Stimulated activated CD8-positive, alpha-beta memory T cell treated with anti-CD3 and anti-CD28 coated beads, Interleukin-7, amount 100 ng/mL, for 4 hours (primary cell): ENCODE measurements around the gene OR51B4.
"Not testable (repeated sequence)": the region's sequence is repeated elsewhere in the genome, so short reads cannot be mapped to it uniquely, and the experiment has no call there.

Experiments used
- DNase-seq, 2 donors: peaks; one replicate each; pipeline ENCODE4 v3.0.0-alpha.2; 2020; ENCODE audit warnings: low read depth in 2 of 2

Gene OR51B4

DNA sequence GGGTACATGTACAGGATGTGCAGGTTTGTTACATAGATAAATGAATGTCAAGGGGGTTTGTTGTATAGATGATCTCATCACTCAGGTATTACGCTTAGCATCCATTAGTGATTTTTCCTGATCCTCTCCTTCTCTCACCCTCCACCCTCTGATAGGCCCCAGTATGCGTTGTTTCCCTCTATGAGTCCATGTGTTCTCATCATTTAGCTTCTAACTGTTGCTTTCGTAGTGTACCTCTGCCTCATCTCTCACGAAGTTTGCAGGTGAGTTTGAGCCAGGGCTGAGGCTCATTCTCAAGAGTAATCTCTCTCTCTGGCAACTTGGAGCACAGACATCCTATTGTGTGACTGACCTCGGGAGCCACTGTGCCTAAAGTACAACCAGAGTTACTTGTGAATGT, 27.4 kb downstream of the OR51B4 start:
- DNase-seq = no peak

DNA sequence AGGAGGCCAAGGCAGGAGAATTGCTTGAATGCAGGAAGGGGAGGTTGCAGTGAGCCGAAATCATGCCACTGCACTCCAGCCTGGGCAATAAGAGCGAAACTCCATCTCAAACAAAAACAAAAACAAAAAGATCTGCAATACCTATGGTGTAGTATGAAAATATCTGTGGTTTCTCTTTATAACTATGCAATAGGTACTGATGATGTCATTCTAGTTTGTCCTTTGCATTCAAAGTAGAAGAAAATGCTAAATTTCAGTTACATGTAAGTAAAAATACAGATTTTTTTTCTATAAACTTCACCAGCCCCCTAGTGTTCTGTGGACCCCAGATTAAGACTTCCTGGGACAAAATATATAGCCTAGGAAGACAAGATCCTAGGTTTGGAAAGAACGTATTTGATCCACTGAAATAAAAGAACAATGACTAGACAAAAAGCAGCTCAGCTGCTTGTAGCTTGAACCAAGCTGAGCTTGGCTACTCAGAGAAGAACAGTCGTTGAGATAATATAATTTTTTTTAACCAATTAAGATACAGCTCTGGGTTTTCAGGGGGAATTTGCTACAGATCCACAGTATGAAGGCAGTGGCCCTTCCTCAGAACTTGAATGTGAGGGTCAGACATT, 29.2 kb downstream of the OR51B4 start:
- DNase-seq = no peak

DNA sequence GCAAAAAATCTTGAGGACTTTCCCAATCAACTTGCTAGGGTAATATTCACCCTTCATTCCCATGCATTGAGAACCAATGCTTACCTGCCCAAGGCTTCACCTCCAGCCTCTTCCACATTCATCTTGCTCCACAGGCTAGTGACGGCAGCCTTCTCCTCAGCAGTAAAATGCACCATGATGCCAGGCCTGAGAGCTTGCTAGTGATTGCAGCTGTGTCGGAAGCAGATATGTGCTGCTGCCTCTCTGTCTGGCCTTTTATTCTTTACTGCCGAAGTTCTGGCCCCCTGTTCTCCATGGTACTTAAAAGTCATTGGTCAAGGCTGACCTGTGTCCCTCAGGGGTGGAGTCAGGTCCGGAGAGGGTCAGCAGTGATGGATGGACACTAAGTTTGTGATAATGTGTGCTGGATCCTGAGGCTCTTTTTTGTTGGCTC, 32.0 kb downstream of the OR51B4 start, which contains the start of gene HBE1:
TSS of gene HBE1 (minus strand) at position 231 of the 433 bp plus-strand sequence. CDS start at position 176, 55 bp downstream.
- DNase-seq = no peak

DNA sequence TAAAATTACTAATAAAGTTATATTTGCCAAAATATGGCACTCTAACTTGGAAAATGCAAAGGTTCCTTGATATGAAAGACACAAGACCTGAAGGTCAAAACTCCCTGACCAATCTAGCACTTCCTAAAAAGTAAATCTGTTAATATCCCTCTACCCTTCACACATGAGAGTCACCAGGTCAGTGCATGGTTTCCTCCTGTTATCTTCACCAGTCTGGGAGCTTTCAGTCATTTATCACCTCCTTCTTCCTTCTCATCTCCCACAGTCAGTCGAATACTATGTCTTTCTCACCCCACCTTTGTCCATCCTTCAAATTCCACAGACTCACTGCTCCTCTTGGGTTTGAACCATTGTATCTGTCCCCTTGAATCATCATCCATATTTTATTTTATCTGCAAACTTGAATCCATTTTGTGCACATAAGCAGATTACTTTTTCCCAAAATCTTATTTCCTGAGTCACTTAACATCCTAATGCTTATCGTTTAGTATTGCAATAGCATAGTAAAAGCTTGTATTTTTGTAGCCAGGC, 34.6 kb downstream of the OR51B4 start:
- no peak for DNase-seq

DNA sequence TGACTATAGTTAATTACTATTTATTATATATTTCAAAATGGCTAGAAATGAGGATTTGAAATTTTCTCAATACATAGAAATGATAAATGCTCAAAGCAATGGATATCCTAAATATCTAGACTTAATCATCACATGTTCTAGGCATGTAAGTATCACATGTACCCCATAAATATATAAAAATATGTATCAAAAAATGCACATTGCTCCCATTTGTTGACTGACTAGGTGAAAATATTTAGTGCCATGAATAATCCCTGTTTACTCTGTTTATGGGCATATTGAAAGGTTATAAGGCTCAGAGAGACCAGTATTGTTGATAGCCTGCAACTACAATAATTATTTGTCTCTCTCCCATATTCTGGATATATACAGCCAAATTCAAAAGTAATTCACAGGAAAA, 35.1 kb downstream of the OR51B4 start:
- no peak for DNase-seq

DNA sequence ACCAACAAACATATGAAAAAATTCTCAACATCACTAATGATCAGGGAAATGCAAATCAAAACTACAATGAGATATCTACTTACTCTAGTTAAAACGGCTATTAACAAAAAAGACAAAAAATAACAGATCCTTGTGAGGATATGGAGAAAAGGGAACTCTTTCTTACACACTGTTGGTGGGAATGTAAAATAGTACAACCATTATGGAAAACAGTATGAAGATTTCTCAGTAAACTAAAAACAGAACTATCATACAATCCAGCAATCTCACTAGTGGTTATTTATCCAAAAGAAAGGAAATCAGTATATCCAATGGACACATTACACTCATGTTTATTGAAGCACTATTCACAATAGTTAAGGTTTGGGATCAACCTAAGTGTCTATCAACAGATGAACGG, 35.9 kb downstream of the OR51B4 start:
- no peak for DNase-seq

DNA sequence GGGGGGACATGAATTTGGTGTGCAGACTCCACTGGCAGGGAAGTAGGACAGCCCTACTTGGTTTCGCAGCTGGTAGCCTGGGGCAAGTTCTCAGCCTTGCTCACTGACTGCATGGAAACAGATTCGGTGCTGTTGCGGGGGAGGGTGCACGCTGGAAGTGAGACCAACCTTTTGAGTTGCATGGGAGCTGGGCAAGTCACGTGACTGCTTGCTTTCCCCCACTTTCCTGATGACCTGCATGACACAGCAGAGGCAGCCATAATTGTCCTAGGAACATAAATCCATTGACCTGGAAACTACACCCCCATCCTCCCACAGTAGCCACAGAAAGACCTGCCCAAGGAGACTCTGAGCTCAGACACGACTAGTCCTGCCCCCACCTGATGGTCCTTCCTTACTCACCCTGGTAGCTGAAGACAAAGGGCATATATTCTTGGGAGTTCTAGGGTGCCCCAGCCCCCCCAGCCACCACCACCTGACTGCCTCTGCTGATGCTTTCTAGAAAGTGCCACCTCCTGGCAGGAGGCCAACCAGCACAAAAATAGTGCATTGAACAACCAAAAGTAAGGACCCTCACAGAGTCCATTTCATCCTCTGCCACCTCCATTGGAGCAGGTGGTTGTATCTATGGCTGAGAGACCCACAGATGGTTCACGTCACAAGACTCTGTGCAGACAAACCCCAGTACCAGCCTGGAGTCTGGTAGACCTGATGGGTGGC, 43.0 kb downstream of the OR51B4 start:
- DNase-seq = no peak

DNA sequence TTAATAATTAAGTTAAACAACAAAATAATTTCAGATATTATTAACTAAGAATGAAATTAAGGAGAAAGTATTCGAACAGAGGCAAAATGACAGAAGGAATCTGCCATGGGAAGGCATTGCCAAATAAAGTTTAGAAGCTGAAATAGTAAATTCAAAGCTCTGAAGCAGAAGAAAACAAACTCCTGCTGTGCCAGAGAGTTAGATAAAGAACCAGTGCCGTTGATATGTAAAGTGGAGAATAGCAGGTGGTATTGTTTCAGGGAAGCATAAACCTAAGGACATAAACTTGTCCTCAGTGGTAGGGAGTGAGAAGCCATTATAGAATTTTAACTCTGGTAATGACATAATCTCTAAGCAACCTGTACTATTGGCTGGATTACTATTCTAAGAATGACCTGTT, 44.5 kb downstream of the OR51B4 start:
- no peak for DNase-seq

DNA sequence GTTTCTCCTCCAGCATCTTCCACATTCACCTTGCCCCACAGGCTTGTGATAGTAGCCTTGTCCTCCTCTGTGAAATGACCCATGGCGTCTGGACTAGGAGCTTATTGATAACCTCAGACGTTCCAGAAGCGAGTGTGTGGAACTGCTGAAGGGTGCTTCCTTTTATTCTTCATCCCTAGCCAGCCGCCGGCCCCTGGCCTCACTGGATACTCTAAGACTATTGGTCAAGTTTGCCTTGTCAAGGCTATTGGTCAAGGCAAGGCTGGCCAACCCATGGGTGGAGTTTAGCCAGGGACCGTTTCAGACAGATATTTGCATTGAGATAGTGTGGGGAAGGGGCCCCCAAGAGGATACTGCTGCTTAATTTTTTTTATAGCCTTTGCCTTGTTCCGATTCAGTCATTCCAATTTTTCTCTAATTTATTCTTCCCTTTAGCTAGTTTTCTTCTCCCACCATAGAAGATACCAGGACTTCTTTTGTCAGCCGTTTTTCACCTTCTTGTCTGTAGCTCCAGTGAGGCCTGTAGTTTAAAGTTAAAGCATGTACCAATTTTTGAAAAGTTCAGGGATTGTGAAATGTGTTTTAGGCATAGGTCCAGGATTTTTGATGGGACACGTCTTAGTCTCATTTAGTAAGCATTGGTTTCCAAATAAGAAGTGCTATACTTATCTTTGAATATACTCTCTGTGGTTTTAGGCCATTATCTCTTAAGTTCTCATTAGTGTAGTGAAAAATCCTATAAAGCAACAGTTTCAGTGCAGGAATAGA, 46.9 kb downstream of the OR51B4 start, which contains the start of gene HBG2:
TSS of gene HBG2 (minus strand) at position 136 of the 768 bp plus-strand sequence. CDS start at position 83, 53 bp downstream.
- not testable (repeated sequence) for DNase-seq

DNA sequence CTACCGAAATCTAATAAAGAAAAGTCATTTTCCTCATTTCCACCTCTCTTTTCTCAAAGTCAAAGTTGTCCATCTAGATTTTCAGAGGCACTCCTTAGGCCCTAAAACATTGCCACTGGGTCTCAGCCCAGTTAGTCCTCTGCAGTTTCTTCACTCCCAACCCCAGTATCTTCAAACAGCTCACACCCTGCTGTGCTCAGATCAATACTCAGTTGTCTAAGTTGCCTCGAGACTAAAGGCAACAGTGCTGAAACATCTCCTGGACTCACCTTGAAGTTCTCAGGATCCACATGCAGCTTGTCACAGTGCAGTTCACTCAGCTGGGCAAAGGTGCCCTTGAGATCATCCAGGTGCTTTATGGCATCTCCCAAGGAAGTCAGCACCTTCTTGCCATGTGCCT, 47.7 kb downstream of the OR51B4 start:
- DNase-seq = not testable (repeated sequence)

DNA sequence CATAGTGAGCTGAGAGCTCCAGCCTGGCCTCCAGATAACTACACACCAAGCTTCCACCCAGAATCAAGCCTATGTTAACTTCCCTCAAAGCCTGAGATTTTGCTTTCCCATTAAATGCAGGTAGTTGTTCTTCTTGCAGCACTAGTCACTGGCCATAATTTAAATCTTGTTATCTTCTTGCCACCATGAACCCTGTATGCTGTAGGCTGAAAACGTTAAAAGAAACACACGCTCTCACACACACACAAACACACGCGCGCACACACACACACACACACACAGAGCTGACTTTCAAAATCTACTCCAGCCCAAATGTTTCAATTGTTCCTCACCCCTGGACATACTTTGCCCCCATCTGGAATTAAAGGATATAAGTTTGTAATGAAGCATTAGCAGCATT, 48.3 kb downstream of the OR51B4 start:
- DNase-seq = not testable (repeated sequence)

DNA sequence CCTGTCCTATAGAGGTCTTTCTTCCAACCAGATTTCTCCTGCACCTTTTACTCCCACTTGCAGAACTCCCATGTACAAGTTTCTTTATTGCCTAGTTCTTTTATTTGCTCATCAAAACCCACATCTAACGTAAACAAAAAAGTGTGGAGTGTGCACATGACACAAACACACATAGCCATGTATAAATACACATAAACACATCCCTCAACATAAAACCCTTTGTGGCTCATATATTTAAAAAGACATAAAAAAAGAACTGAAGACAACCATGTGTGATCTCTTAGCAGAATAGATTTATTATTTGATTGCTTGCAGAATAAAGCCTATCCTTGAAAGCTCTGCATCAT, 48.9 kb downstream of the OR51B4 start:
- no peak for DNase-seq

DNA sequence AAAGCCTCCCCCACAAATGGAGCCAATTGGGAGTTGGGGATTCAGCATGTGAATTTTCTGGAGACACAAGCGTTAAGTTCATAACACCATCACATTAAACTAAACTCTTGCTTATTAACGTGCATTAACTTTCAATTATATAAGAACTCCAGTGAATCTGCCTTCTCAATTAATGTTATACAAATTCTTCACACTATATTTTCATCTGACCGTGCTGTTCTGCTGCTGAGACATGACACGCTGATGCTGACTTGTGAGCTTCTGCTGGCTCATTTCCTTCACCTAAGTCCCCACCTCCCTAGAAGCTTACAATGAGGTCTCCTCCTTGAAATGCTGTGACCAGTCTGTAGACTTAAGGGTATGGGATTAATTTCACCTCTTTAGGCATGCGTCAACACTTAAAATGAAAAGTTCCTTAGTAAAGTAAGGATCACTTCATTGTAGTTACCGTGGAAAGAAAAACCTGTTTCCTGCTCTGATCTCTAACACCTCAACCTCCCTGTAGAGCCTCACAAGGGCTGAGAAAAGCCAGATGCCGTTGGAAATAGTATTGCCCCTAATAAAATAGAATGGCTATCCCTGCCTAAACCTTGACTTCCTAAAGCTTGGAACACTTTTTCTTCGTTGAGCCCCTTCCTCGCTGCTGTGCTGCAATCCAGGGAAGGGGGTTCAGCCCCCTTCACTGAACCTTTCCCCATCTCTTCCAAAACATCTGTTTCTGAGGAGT, 49.4 kb downstream of the OR51B4 start:
- DNase-seq = no peak

DNA sequence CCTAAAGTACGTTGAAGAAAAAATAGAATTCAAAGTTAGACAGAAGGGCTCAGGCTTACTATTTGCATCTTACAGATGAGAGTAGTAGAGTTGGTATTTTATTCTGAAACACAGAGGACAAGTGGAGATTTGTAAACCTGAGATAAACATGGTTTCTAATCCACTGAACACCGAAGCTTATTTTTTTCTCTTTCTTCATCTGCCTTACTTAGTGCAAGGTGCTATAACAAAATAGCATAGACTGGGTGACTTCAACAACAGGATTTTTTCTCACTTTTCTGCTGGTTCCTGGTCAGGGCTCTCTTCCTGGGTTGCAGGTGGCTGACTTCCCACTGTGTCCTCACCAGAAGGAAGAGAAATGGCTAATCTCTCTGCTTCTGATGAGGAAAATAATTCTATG, 50.0 kb downstream of the OR51B4 start:
- DNase-seq = no peak
